ENCODE measurements around the gene TNFRSF14. TPM values are rescaled to one million over a fixed set of nuclear protein-coding genes. Genes with fewer than 3 reads are reported as not detected.

The TNFRSF14 gene
- total and polyA plus RNA-seq, 2 experiments from 2014 or later: 7.8 to 13.3 TPM

DNA sequence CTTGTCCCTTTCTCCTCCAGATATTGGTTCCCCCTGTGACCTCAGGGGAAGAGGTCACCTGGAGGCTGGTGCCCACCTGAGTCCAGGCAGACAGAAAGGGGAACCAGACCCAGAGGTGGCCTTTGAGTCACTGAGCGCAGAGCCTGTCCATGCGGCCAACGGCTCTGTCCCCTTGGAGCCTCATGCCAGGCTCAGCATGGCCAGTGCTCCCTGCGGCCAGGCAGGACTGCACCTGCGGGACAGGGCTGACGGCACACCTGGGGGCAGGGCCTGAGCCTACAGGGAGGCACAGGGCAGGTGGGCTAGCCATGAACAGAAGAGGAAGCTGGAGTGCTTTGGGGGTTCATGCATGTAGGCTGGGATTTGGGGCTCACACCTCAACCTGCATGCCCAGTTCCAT is 2.7 kb downstream of the TNFRSF14 start:
- Histone ChIP-seq H3K27ac (no peak overlapping the region), H3K4me3 (no peak overlapping the region), H3K4me1 (ENCODE audit: insufficient read depth) (0 out of 2 replicates have a peak, but pooled peaks cover 5% of the 10 kb centered on the region), H3K36me3 (ENCODE audit: low read depth) (no peaks in the 10 kb centered on the region), H3K9ac (no peak overlapping the region), H3K9me3 (ENCODE audit: low read depth) (no peaks in the 10 kb centered on the region), H2AFZ (no peak overlapping the region), H3K4me2 (ENCODE audit: unreplicated experiment) (no peak overlapping the region), H4K20me1 (ENCODE audit: insufficient read depth) (no peaks in the 10 kb centered on the region), H3K79me2 (ENCODE audit: insufficient read depth) (no peaks in the 10 kb centered on the region), H3K27me3 (replicated peaks; ENCODE audit: insufficient read depth) (no peaks in the 10 kb centered on the region), H3K9me2 (ENCODE audit: insufficient read depth) (no peaks in the 10 kb centered on the region), H3F3A (ENCODE audit: insufficient read depth) (no peaks in the 10 kb centered on the region)
- 94 to 98% methylated on average over 6 of the region's 6 CpGs for WGBS, 2 experiments (ENCODE audit: low coverage in 1 of 2, low lambda C conversion rate in 2 of 2, missing lambda C conversion rate in 2 of 2)
- TF ChIP-seq EZH2phosphoT487 (IDR thresholded peaks at IDR 0.05; ENCODE audit: insufficient read depth, low read depth): no peak
- TF ChIP-seq EZH2 (IDR thresholded peaks at IDR 0.05; ENCODE audit: insufficient read depth, poor library complexity, severe bottlenecking): no peak
- DNase-seq: no peak
- in situ Hi-C loops (cut with MboI): no loop called here

DNA sequence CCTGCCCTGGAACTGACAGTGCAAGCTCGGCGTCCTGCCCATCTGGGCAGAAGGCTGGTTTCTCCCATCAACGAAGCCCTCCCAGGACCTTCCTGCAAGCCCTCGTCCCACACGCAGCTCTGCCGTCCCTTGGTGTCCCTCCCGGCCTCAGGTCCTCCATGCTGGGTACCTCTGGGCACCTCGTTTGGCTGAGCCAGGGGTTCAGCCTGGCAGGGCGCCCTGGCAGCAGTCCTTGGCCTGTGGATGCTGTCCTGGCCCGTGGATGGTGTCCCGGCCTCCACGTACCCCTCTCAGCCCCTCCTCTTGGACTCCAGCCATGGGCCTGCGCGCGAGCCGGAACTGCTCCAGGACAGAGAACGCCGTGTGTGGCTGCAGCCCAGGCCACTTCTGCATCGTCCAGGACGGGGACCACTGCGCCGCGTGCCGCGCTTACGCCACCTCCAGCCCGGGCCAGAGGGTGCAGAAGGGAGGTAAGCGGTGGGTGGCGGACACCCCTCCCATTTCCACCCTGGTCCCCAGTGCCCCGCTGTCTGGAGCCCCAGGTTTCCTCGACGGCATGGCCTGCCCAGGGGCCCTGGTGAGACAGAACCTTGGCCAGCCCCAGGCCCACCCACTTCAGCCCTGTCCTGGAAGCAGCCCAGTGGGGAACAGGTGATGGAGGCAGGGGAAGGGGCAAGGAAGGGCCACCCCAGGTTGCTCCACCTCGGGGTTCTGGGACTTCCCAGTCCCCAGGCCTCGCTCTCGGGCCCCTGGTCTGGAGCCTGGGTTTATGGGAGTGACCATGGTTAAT is 3.5 kb downstream of the TNFRSF14 start:
- no peaks in the 10 kb centered on the region for H3F3A ChIP-seq (ENCODE audit: insufficient read depth)
- in situ Hi-C loops (cut with MboI): no loop called here
- no peak for DNase-seq
- H3K27me3 ChIP-seq (replicated peaks; ENCODE audit: insufficient read depth): no peaks in the 10 kb centered on the region
- no peak overlapping the region for H3K4me3 ChIP-seq
- H2AFZ ChIP-seq: no peak overlapping the region
- 0 out of 2 replicates have a peak, but pooled peaks cover 5% of the 10 kb centered on the region for H3K4me1 ChIP-seq (ENCODE audit: insufficient read depth)
- no peaks in the 10 kb centered on the region for H3K79me2 ChIP-seq (ENCODE audit: insufficient read depth)
- no peaks in the 10 kb centered on the region for H3K9me3 ChIP-seq (ENCODE audit: low read depth)
- H3K4me2 ChIP-seq (ENCODE audit: unreplicated experiment): no peak overlapping the region
- no peaks in the 10 kb centered on the region for H4K20me1 ChIP-seq (ENCODE audit: insufficient read depth)
- TF ChIP-seq EZH2 (IDR thresholded peaks at IDR 0.05; ENCODE audit: insufficient read depth, poor library complexity, severe bottlenecking) (no peak), EZH2phosphoT487 (IDR thresholded peaks at IDR 0.05; ENCODE audit: insufficient read depth, low read depth) (no peak)
- no peak overlapping the region for H3K9ac ChIP-seq
- H3K27ac ChIP-seq: no peak overlapping the region
- WGBS, 2 experiments (ENCODE audit: low coverage in 1 of 2, low lambda C conversion rate in 2 of 2, missing lambda C conversion rate in 2 of 2): 83 to 86% methylated on average over 30 to 35 of the region's 35 CpGs
- no peaks in the 10 kb centered on the region for H3K36me3 ChIP-seq (ENCODE audit: low read depth)
- H3K9me2 ChIP-seq (ENCODE audit: insufficient read depth): no peaks in the 10 kb centered on the region

DNA sequence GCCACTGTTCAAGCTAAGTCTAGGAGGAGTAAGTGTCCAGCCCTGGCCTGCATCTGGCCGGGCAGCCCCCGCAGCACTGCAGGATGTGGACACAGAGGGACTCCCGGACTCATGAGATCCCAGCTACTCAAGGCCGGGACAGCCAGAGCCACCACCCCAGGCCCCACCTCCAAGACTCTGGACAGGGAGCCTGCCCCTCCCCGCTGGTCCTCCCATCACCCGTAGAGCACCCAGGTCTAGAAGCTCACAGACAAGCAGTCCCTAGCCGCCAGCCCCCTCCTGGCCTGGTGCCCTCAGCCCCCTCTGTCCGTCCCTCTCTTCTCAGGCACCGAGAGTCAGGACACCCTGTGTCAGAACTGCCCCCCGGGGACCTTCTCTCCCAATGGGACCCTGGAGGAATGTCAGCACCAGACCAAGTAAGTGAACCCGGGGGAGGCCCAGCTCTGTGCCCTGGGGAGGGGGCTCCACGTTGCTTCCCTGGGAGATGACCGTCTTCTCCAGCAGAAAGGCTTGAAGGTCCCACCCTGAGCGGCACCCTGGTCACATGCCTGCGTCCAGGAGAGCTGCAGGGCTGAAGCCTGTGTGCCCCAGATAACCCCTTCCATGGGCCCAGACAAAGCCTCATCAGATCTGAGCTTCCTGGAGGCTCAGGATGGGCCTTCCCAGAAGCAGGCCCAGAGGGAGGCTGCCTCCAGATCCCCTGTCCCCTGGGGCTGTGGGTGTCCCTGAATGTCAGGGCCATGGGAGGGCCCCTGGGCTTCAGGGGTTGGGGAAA is 4.3 kb downstream of the TNFRSF14 start:
- 0 out of 2 replicates have a peak, but pooled peaks cover 5% of the 10 kb centered on the region for H3K4me1 ChIP-seq (ENCODE audit: insufficient read depth)
- no peak overlapping the region for H3K9ac ChIP-seq
- no peaks in the 10 kb centered on the region for H3K9me3 ChIP-seq (ENCODE audit: low read depth)
- no peaks in the 10 kb centered on the region for H4K20me1 ChIP-seq (ENCODE audit: insufficient read depth)
- no peaks in the 10 kb centered on the region for H3K36me3 ChIP-seq (ENCODE audit: low read depth)
- H3K27ac ChIP-seq: no peak overlapping the region
- DNase-seq: no peak
- H3K79me2 ChIP-seq (ENCODE audit: insufficient read depth): no peaks in the 10 kb centered on the region
- in situ Hi-C loops (cut with MboI): no loop called here
- no peak overlapping the region for H2AFZ ChIP-seq
- H3F3A ChIP-seq (ENCODE audit: insufficient read depth): no peaks in the 10 kb centered on the region
- WGBS, 2 experiments (ENCODE audit: low coverage in 1 of 2, low lambda C conversion rate in 2 of 2, missing lambda C conversion rate in 2 of 2): 84 to 92% methylated on average over 13 to 14 of the region's 15 CpGs
- peaks cover 7% of the 10 kb centered on the region for H3K27me3 ChIP-seq (replicated peaks; ENCODE audit: insufficient read depth)
- H3K9me2 ChIP-seq (ENCODE audit: insufficient read depth): no peaks in the 10 kb centered on the region
- no peak overlapping the region for H3K4me2 ChIP-seq (ENCODE audit: unreplicated experiment)
- H3K4me3 ChIP-seq: no peak overlapping the region
- no peak for TF ChIP-seq EZH2 (IDR thresholded peaks at IDR 0.05; ENCODE audit: insufficient read depth, poor library complexity, severe bottlenecking)
- no peak for TF ChIP-seq EZH2phosphoT487 (IDR thresholded peaks at IDR 0.05; ENCODE audit: insufficient read depth, low read depth)

DNA sequence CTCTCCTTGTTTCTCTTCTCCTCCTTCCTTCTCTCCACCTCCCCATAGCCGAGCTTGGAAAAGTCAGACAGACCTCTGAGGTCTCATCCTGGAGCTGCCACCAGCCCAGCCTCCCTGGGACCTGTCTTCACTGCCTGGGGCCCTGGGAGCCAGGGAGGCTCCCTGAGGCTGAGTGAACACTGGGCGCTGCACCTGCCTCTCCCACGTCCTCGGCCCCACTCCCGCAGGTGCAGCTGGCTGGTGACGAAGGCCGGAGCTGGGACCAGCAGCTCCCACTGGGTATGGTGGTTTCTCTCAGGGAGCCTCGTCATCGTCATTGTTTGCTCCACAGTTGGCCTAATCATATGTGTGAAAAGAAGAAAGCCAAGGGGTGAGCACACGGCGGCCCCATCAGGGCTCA is 5.3 kb downstream of the TNFRSF14 start:
- Histone ChIP-seq H4K20me1 (ENCODE audit: insufficient read depth) (no peaks in the 10 kb centered on the region), H3K4me3 (no peak overlapping the region), H3K9me3 (ENCODE audit: low read depth) (no peaks in the 10 kb centered on the region), H3K9ac (no peak overlapping the region), H3F3A (ENCODE audit: insufficient read depth) (no peaks in the 10 kb centered on the region), H2AFZ (no peak overlapping the region), H3K79me2 (ENCODE audit: insufficient read depth) (no peaks in the 10 kb centered on the region), H3K9me2 (ENCODE audit: insufficient read depth) (no peaks in the 10 kb centered on the region), H3K4me2 (ENCODE audit: unreplicated experiment) (no peak overlapping the region), H3K27ac (no peak overlapping the region), H3K4me1 (ENCODE audit: insufficient read depth) (0 out of 2 replicates have a peak, but pooled peaks cover 5% of the 10 kb centered on the region), H3K36me3 (ENCODE audit: low read depth) (no peaks in the 10 kb centered on the region), H3K27me3 (replicated peaks; ENCODE audit: insufficient read depth) (peaks cover 12% of the 10 kb centered on the region)
- WGBS, 2 experiments (ENCODE audit: low coverage in 1 of 2, low lambda C conversion rate in 2 of 2, missing lambda C conversion rate in 2 of 2): 85 to 86% methylated on average over 11 of the region's 11 CpGs
- DNase-seq: no peak
- in situ Hi-C loops (cut with MboI): no loop called here
- no peak for TF ChIP-seq EZH2 (IDR thresholded peaks at IDR 0.05; ENCODE audit: insufficient read depth, poor library complexity, severe bottlenecking)
- TF ChIP-seq EZH2phosphoT487 (IDR thresholded peaks at IDR 0.05; ENCODE audit: insufficient read depth, low read depth): no peak
